T-helper 1 cell (primary cell): ENCODE measurements around the gene HDAC9.

Experiments
- DNase-seq, 5 donors: peaks; one replicate each; pipeline ENCODE4 v3.0.0-alpha.2; 2012 to 2020

HDAC9 gene

DNA sequence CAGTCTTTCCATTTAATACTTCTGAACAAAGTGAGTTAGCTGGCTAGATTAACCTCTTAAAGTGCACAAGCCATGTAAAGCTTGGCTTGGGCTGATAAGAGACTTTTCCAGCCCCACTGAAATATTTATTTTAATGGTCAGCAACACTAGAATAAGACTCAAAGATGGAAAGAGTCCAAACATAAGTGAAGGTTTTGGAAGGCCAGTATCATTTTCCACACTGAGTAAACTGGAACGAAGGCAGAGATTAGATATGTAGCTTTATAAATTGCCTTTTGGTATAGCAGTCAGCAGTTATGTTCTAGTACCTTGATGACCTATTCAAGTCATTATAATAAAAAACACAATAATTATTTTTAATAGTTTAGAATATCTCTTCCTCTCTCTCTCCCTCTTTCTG is 102.2 kb downstream of the HDAC9 start:
- DNase-seq = no peak

GRCh38 chr7:18607025-18607424 is 111.5 kb downstream of the HDAC9 start:
- DNase-seq = no peak

DNA sequence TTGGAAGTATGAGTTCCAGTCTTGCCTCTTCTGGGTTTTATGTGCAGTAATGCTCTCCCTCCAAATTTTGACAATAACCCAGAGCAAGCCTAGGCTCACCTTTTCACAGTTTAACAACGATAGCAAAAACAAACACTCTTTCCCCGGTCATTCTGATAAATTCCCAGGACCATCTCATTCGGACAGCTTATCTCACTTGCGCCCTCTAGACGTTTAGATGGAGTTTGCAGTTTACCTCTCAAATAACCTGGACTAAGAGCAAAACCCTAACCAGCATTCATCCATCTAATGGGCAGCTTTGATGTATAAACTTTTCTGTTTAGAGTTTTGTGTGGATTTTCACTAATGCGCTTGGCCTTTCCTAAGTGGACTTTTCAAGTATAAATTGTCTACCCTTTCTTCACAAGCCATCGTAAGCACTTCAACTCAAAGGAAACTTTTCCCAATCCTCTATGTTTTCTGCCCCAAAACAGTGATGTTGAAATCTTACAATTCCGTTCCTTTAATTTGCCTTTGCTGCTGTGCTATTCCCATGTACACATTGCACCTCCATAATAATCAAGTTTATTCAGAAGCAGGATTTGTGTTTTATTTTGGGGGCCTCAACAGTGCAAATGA is 114.9 kb downstream of the HDAC9 start:
- DNase-seq = no peak

DNA sequence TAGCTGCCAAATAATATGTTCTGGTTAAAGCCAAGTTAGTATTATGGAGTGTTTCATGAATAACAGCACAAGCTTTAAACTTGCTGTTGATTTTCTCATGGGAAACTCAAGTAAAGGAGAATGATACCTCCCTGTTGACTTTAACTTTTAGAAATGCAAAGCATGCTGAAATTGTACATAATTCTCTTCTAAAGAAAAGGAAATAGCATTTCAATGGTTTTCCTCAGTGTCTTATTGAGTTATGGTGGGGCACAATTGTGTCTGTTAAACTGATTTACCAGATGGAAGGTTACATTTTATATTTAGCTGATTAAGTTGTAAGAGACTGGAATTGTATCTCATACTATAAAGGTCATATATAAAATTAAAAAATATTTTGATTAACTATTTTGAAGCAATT is 119.3 kb downstream of the HDAC9 start:
- no peak for DNase-seq

DNA sequence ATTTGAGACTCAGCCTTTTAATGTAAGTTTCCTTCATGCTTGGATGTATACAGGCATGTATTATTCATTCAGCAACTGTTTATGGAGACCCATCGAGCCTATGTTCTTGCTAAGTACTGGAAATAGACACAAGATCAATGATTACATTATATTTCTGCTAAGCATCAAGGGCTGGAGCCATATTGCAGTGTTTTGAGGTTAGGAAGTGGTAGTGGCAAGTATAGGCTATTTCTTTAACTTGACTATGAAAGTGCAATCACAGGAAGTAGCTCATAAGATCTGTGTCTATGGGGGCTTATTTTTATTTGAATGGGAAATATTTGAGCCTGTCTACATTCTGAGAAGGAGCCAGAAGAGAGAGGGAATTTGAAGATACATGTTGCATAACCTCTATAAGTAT is 123.8 kb downstream of the HDAC9 start:
- no peak for DNase-seq

- no peak for DNase-seq
Measured at GRCh38 chr7:18623389-18623788, 127.8 kb downstream of the HDAC9 start.

DNA sequence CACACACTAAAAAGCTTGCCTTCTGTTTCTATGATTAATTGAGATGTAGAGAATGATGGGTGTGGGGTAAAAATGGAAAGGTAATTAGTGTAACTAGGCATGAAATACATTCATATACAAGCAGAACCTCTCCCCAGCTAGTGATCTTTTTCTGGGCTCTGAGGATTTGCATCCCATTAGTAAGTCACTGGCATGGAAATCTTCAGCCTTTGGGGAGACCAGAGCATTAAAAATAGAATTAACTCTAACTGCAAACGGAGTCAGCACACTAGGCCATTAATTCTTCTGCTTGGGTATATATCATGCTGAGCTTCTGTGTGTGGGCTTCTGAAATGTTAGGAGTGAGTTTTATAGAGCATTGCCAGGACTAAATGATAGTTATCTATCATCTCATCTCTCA is 128.9 kb downstream of the HDAC9 start:
- no peak for DNase-seq

GRCh38 chr7:18626086-18626485 is 130.5 kb downstream of the HDAC9 start:
- DNase-seq = no peak

GRCh38 chr7:18626717-18627116 is 131.2 kb downstream of the HDAC9 start:
- DNase-seq = no peak

DNA sequence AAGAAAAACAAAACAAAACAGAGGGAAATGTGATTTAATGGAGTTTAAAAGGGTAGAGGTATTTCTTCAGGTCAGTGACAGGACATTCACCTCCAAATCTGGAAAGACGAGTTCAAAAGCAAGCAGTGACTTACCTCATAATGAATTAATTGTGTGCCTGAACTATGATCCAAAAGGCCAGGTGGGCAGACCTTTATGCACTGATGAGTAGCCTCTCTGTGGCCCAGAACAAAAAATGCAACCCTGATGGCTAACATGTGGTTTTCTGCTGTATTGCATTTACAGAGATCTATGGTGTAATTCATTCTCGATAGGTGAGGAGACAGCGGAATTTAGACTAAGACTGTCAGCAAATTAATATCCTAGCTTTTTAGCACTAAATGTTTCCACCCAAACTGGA is 142.0 kb downstream of the HDAC9 start:
- no peak for DNase-seq

GRCh38 chr7:18638594-18639452 is 143.3 kb downstream of the HDAC9 start:
- peak in 1 of 5 donors; percentile 66 for DNase-seq

DNA sequence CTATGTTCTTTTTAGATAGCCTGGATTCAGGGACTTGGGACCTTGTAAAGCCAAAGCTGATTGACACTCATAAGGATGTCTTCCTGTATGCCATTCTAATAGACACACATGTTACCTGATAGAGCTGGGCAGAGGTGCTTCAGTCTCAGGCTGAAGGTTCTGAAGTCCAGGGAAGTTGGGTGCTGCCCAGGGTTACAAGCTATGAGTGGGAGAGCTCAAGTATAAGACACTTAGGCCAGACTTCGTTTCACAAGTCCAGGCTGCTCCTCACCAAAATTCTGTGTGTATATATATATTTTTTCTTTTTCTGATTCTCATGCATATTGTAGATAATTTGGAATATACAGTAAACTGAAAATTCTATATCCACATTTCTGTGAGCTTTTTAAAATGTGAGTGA is 144.2 kb downstream of the HDAC9 start:
- DNase-seq = no peak

- no peak for DNase-seq
Measured at GRCh38 chr7:18644981-18645380, 149.4 kb downstream of the HDAC9 start.

DNA sequence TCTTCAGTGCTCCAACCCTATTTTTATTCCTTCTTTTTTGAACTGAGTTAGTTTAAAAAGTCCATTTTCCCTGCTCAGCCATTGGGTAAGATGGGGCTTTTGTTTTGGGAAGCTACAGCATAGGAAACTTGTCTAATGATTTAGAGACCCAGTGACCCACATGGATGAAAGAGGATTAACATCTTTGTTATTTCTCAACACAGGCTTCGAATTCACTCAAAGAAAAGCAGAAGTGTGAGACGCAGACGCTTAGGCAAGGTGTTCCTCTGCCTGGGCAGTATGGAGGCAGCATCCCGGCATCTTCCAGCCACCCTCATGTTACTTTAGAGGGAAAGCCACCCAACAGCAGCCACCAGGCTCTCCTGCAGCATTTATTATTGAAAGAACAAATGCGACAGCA is 152.0 kb downstream of the HDAC9 start:
- no peak for DNase-seq

DNA sequence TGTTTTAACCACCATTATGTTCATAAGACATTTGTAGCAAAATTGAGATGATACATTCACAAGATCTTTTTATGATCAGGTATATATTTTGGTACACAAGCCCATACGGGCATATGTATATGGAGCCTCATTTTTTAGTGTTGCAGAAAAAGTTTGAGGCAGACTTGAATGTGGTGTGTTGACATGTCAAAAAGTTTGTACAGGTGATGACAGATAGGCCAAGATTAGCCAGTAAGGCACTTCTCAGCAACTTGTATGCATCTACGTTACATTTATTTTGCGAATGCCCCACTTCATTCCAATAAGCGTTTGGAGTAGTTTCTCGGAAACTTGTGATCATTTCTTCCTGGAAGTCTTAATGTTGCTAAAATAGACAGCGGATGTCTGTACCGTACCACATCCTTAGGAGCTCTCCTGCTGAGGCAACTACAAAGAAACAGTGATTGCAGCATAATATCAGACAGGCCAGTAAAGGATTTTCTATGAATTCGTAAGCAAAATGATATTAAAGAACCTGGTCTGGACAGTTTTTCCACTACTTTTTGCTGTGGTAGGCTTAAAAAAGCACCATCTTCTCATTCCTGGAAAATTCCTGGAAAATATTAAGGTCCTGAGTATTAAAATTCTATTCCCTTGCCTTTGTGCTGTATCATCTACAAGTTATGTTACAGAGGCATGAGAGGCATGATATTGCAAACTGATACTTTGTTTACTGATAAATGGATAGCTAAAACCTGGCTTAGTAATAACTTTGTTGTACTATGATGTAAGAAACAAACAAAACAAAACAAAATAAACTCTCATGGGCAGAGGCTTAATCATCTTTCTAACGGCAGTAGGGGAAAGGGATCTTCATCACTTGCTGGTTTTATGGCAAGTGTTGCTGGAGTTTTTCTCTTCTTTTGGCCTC is 153.6 kb downstream of the HDAC9 start:
- peak in 1 of 5 donors; percentile 77 for DNase-seq

- no peak for DNase-seq
Measured at GRCh38 chr7:18653381-18654155, 158.0 kb downstream of the HDAC9 start.

GRCh38 chr7:18654709-18655108 is 159.2 kb downstream of the HDAC9 start:
- DNase-seq = no peak

GRCh38 chr7:18655506-18655905 is 160.0 kb downstream of the HDAC9 start:
- no peak for DNase-seq

GRCh38 chr7:18655912-18656311 is 160.4 kb downstream of the HDAC9 start:
- no peak for DNase-seq

- no peak for DNase-seq
Measured at GRCh38 chr7:18656362-18656761, 160.8 kb downstream of the HDAC9 start.

- no peak for DNase-seq
Measured at GRCh38 chr7:18659746-18660145, 164.2 kb downstream of the HDAC9 start.

- DNase-seq = no peak
Measured at GRCh38 chr7:18663321-18663720, 167.8 kb downstream of the HDAC9 start.
